CD4-positive, alpha-beta T cell treated with Interferon alpha-2 for 1 hour (primary cell): ENCODE results near the gene STK11.
A peak's percentile ranks its signal among the peaks of the same experiment; 100 is the strongest.
"Not testable (repeated sequence)": the region's sequence is repeated elsewhere in the genome, so short reads cannot be mapped to it uniquely, and the experiment has no call there.

Experiments used
- DNase-seq, 2 donors: peaks; one replicate each; pipeline ENCODE4 v3.0.0-alpha.2; 2020 to 2022

STK11 gene

DNA sequence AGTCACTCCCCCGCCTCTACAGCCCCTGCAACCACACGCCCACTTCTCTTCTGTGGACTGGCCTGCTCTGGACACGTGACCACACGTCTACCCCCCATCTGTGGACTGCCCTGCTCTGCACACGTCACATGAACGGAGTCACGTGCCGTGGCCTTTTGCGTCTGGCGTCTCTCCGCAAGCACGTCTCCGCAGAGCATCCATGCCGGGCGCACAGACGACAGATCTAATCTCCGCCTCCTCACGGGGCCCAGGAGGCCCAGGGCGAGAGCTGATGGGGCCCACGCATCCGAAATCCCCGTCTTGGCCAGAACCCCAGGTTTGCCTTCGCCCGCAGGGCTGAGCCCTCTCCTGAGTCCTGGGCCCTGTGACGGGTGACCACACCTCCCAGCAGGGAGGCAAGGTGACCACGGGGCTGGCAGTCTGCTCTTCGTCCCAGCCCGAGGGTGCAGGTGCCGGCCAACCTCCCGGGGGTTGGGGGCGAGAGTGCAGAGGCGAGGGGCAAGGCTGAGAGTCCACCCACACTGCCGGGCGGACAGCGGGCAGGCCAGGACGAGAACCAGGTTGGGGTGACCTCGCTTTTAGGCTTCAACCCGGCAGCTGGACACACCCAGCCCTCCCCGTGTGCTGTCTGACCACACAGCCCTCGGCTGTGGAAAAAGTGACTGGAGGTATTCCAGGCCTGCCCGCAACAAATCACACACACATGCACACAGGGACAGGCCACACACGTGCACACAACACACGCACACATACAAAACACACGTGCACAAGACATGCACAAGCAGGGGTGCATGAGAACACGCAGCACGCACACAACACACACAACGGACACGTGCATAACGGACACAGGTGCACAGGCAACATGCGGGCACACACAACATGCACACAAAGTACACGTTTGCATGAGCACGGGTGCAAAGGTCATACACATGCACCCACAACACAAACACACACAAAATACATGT, 35.4 kb upstream of the STK11 start:
- DNase-seq: no peak

DNA sequence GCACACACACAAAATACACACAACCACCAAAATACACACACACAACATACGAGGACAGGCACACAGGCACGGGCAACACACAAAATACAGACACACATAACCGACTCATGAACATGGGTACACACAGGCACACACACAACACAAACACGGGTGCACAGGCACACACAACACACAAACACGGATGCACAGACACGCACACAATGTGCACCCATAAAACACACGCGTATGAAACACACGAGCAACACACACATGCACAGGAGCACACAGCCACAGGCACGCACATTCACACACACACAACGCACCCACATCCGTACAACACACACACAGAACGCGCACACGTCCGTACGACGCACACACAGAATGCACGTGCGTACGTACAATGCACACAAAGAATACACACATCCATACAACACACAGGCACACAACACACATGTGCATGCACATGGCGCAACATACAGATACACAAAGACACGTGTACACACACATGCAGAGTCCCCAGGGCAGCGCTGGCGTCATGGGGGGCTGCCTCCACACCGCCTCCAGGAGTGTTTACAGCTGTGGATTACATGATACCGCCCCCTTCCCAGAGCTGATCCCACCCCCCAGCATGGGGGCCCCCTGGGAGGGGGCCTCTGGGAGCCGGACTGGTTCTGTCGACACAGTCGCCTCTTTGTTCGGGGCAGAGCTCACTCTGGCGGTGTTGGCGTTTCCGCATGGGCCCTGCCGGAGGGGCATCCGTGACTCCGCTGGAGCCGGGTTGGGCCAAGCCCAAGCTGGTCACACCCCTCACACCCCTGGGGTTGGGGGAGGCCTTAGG, 34.4 kb upstream of the STK11 start:
- DNase-seq: no peak

DNA sequence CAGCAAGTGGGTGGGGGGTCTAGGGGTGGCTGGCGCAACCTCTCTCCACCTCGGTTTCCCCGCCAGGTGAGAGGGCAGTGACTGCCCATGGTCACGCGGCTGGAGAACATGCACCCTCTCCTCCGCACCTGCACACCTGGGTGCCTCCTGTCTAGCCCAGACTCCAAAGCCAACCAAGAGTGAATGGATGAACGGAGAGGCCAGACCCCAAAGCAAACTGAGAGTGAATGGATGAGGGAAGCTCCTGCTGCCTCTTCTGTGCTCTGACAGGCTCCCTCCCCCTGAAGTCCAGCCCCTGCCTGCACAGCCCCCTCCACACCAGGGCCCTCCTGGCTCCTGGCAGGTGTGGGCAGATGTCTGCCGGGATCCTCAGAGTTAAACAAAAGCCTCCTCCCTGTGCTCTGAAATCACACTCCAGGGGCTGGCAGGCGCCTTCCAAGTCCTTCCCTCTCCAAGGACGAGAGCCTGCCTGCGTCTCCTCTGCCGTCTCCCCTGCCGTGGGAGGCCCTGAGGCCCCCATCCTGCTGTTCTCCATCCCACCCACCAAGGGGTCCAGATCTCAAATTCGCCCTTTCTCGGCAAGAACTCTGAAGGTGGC, 33.7 kb upstream of the STK11 start:
- DNase-seq: no peak

DNA sequence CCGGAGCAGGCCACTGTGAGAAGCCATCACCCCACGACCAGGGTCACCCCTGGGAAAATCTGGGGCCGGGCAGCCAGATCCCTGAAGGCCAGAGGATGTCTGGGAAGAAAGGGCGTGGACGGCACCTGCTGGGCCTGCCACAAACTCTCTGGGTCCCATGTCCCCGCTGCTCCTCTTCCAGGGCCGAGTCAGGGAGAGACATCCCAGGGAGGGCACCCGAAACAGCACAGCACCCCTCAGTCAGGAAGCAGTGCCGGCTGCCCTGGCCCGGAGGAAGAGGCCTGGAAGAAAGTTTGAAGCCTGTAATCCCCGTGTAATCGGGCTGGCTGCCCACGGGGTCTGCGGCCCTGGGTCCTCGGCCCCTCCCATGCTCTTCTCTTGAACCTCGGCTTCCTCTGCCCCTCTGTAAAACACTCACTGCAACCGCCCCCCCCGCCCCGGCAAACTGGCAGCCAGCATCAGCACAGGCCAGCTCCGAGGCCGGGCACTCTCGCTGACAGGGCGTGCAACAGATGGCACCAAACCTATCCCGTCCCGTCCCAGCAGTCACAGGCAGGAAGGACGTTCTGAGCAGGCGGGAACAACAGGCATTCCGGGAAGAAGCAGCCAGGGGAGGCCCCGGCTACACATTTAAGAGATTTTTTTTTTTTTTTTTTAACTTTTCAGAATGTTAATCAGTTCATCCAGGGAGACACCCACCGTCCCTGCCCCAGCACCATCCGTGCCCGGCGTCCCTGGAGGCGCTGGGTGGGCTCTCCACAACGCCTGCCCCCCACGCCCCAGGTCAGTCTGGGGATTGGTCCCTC, 33.0 kb upstream of the STK11 start:
- DNase-seq: no peak

DNA sequence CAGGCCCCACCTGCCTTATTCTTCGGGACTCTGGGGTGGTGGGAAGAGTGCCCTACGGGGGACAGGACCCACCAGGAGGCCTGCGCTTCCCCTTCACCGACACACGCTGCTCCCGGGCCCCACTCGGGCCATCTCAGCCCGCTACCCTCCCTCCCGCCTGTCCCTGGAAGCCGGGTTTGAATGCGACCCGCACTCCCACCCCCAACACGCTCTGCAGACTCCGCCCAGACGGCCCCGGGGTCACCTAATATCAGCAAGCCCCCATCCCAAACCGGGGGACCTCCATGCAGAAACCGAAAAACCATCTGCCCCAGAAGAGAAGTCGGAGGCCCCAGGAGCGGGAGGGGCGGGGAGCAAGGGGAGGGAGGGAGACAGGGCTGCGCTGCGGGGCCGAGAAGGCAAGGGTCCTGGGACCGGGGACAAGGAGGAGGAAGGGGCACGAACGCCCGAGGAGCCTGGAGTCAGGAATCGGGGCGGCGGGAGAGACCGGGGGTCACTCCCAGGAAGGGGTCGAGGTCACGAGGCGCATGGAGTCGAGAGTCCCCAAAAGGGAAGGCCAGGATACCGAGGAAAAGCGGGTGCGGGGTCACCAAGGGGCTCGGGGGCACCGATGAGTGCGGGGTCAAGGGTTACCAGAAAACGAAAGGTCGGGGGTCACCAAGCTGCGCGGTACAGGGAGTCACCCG, 32.3 kb upstream of the STK11 start:
- DNase-seq: peak in 1 of 2 donors; percentile 41

DNA sequence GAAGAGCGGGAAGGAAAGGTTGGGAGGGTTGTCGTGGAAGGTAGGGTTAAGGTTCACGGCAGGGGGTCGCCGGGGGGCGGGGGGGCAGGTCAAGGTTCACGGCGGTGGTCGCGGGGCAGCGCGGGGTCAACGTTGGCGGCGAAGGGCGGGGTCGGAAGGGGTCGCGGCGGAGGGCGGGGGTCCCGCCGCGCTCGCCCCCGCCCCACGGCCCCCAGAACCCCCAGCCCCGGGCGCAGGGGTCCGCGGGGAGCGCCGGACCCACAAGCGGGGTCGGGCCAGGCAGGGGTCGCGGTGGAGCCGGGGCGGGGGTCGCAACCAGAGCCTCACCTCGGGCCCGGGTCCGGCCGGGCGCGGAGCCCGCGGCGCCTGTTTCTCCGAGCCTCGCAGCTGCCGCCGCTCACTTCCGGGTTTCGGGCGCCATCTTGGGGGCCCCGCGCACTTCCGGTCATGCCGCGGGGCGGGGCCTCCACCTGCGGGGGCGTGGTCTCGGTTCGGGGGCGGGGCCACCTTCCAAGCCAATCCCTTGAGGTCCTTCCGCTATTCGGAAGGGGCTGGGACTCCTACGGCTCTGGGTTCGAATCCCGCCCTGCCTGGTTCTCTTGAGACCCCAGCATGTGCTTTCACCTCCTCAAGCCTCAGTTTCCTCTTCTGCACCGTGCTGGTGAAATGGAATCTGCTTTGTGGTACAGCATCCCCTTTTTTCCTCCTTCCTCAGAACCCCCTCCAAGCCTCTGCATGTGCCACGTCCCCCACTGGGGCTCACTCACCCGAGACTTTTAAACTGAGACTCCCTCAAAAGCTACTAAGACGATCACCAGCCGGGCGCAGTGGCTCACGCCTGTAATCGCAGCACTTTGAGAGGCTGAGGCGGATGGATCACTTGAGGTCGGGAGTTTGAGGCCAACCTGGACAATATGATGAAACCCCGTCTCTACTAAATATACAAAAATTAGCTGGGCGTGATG, 31.5 kb upstream of the STK11 start, which contains the start of gene SBNO2:
Gene SBNO2 (minus strand): TSS at position 424 of the 965 bp plus-strand sequence. CDS start 19,992 bp downstream, outside the sequence.
- peak; percentile 92 to 93 for DNase-seq

DNA sequence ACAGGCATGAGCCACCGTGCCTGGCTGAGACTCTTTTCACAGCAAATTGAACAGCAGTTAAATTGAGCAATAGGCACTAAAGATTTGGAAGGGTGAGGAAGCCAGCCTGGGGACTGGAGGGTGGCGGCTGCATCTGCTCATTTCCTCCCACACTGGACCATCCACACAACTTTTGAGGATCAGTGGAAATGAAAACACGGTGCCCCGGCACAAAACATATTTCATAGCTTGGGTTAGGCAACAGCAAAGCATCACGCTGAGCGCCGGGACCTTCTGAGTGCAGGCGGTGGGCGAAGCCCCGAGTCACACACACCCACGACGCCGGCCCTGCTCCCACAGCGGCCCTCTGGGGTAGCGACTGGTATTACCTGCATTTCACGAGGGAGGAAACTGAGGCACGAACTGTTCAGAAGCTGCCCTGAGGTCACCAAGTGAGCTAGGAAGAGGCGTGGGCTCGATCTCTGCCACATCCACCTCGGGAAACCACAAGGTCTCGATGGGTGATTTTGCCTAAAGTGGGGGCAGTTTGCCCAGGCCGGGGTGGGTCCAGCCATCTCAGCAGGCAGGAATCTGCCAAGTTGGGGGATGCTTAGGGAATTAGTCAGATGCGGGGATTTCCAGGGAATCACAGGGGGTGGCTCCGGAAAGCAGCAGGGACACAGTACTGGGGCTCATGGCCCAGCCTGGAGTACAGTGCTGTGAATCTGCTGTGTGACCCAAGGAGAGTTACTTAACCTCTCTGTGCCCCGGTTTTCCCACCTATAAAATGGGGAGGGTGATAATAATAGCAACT, 28.1 kb upstream of the STK11 start:
- DNase-seq: no peak

DNA sequence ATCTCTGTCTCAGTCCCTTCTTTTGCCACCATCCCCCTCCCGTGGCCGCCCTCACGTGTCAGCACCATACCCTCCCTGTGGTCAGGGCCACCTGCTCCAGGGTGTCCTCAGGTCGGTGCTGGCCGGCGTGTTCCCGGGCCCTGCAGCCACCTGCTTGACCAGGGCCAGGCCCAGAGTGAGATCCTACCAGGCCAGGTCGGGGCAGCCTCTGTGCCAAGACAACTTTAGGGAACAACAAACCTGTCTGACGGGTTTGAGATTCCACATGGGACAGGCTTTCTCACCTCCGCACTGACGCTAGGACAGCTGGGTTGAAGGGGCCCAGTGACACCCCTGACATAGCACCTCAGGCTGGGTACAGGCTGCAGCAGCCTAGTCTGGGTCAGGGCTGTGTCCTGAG, 24.0 kb upstream of the STK11 start:
- DNase-seq: no peak

DNA sequence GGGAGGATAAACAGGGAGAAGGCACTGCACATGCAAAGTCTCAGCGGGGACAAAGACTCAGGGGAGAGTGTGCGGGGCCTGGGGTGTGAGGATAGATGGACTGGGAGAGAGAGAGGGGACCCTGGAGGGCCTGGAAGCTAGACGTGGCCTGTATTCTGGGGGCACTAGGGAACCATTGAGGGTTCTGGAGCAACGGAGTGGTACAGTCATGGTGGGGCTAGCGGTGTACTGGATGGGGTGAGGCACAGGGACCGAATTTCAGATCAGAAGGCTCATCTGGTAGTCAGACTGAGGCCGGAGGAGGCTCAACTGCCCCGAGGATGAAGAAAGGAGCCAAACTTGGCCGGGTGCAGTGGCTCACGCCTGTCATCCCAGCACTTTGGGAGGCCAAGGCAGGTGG, 23.5 kb upstream of the STK11 start:
- no peak for DNase-seq

DNA sequence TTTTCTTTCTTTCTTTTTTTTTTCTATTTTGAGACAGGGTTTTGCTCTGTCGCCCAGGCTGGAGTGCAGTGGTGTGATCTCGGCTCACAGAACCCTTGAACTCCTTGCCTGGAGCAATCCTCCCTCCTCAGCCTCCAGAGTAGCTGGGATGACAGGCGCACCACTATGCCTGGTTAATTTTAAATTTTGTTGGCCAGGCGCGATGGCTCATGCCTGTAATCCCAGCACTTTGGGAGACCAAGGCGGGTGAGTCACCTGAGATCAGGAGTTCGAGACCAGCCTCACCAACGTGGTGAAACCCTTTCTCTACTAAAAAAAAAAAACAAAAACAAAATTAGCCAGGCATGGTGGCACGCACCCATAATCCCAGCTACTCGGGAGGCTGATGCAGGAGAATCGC, 22.9 kb upstream of the STK11 start:
- DNase-seq: no peak

DNA sequence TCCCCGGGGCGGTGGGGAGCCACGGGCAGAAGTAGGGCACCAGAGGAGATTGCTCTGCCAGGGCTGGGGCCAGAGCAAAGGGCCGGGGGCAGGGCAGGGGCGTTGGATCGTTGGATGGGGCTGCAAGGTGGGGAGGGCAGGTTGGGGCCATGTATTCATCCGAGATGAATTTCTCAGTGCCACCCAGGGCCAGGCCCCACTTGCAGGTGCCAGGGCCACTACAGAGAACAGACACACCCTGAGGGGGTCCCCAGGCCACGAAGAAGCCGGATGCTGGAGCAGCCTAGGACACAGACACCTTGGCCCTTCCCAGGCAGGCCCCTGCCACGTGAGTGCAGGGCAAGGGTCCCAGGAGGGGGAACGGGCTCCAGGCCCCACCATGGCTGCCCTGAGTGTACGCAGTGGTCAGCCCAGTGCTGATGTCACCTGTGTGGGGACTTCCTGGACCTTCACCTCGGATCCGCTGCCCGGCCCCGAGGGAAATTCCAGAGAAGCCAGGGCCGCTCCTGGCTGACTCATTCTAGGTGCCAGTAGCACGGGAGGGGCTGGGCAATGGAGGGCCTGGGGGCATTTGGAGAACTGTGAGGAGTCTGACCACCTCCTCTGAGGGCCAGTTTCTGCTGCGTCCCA, 21.9 kb upstream of the STK11 start:
- no peak for DNase-seq

DNA sequence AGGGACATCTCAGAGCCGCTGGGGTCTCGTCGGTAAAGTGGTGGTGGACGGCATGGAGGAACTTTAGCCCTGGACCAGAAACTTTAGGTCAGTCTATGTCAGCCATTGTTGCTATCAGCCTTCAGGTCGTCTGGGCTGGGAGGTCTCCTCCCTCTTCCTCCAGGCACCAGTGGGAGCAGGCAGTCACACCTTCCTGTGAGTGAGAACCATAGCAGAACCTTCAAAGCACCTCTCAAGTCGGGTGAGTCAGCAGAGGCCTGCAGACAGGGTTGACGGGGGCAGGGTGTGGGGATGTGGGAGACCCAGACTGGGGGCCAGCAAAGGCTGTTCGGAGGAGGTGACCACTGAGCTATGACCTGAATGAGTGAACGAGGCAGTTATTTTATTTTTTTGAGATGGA, 16.2 kb upstream of the STK11 start:
- peak; percentile 30 to 51 for DNase-seq

DNA sequence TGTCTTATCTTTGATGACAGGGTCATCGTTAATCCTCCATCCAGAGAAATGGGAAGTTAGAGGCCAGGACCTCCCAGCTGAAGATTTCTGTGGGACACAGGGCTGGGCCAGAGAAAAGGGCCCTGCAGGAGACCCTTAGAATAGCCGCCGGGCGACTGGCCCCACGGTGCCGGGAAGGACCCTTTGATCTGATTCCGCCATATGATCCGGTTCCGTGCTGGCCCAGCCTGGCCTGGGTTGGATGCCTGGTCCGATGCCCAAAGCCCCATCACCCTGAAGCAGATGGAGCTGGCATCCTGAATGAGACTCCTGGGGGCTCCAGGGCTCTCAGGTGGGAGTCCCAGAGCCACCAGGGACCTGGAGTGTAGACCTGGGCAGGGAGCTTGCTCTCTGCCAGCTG, 6.0 kb upstream of the STK11 start:
- no peak for DNase-seq

DNA sequence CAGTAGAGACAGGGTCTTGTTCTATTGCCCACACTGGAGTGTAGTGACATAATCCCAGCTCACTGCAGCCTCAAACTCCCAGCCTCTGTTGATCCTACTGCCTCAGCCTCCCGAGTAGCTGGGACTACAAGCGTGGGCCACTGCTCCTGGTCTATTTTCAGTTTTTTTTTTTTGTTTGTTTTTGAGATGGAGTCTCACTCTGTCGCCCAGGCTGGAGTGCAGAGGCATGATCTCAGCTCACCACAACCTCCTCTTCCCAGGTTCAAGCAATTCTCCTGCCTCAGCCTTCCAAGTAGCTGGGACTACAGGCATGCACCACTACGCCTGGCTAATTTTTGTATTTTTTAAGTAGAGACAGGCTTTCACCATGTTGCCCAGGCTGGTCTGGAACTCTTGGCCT, 5.0 kb upstream of the STK11 start:
- not testable (repeated sequence) for DNase-seq

DNA sequence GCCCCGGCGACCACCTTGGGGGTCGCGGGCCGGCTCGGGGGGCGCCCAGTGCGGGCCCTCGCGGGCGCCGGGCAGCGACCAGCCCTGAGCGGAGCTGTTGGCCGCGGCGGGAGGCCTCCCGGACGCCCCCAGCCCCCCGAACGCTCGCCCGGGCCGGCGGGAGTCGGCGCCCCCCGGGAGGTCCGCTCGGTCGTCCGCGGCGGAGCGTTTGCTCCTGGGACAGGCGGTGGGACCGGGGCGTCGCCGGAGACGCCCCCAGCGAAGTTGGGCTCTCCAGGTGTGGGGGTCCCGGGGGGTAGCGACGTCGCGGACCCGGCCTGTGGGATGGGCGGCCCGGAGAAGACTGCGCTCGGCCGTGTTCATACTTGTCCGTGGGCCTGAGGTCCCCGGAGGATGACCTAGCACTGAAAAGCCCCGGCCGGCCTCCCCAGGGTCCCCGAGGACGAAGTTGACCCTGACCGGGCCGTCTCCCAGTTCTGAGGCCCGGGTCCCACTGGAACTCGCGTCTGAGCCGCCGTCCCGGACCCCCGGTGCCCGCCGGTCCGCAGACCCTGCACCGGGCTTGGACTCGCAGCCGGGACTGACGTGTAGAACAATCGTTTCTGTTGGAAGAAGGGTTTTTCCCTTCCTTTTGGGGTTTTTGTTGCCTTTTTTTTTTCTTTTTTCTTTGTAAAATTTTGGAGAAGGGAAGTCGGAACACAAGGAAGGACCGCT, 729 bp downstream of the STK11 start:
- DNase-seq: no peak

DNA sequence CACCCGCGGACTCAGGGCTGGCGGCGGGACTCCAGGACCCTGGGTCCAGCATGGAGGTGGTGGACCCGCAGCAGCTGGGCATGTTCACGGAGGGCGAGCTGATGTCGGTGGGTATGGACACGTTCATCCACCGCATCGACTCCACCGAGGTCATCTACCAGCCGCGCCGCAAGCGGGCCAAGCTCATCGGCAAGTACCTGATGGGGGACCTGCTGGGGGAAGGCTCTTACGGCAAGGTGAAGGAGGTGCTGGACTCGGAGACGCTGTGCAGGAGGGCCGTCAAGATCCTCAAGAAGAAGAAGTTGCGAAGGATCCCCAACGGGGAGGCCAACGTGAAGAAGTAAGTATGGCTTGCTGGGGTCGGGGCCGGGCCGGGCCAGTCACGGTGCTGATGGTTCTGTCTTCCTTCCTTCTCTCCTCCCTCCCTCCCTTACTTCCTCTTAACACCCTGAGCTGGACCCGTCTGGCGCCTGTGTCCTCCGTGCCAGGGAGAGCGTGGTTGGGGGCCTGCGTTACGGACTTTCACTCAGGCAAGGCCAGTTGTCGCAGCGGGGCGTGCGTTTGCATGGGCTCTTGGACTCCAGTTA, 1.4 kb downstream of the STK11 start:
- peak; percentile 35 to 37 for DNase-seq

DNA sequence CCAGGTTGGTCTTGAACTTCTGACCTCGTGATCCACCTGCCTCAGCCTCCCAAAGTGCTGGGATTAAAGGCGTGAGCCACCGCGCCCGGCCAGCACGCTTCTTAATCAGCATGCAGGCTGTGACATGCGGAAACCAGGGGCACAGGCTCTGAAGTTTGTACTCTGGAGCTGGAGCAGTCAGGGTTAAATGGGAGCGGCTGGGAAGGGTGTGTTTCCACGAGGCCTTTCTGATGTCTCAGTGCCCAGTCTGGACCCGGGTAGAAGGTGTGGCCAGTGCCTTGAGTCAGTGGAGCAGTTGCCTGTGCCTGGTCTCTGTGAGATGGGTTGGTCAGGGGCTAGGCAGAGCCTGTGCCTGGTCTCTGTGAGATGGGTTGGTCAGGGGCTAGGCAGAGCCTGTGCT, 3.3 kb downstream of the STK11 start:
- DNase-seq: not testable (repeated sequence)

DNA sequence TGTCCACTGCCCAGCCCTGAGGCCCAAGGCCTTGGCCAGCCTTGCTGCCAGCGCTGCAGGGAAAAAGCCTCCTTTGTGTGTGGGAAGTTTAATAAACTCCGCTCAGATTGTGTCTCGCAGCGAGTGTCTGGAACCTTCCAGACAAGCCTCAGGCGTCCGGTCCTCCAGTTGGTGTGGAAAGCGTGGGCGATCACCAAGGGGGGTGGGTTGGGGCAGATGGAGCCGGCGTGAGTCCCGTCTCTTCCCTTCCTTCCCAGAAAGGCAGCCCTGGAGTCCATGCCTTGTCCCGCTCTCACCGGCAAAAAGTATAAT, 4.6 kb downstream of the STK11 start:
- DNase-seq: no peak
